OCI-LY1 (cell line): ENCODE data around the gene ETFB.

Experiments used
- EZH2 ChIP-seq: fragments of 200-600 bp; sonication (generic), shearing (Covaris generic); IDR thresholded peaks from 2 replicates; pipeline ENCODE4 v1.8.0; 2017; ENCODE audit warnings: borderline replicate concordance, mixed run types, mild to moderate bottlenecking, antibody characterized with exemption, low read length, moderate library complexity, mixed read lengths
- TF ChIP-seq, protein P1 (sequence below): fragments of 200-600 bp; sonication (generic), shearing (Covaris generic); IDR thresholded peaks from 2 replicates; pipeline ENCODE4 v1.5.1; 2017; ENCODE audit warnings: mild to moderate bottlenecking, antibody characterized with exemption, low read length, moderate library complexity, mixed read lengths

DNA sequence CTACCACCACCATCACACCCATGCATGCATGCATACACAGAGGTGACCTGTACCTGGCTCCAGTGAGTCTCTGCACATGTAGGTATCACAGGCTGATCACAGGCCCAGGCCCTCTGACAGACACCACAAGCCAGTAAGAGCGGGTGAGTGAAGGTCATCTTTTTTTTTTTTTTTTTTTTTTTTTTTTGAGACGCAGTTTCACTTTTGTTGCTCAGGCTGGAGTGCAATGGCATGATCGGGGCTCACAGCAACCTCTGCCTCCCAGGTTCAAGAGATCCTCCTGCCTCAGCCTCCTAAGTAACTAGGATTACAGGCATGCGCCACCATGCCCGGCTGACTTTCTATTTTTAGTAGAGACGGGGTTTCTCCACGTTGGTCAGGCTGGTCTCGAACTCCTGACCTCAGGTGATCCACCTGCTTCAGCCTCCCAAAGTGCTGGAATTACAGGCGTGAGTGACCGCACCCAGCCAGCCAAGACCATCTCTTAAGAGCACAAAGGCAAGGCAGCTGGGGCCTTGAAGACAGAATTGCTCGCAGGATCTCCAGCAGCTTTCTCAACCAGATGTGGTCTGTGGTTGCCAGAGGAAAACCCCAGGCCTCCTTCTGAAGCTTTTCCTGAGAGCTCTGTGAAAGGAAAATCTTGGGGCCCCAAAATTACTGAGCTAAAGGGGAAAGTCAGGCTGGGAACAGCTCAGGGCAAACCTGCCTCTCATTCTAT is 9.5 kb upstream of the ETFB start:
- TF ChIP-seq, protein P1, sequence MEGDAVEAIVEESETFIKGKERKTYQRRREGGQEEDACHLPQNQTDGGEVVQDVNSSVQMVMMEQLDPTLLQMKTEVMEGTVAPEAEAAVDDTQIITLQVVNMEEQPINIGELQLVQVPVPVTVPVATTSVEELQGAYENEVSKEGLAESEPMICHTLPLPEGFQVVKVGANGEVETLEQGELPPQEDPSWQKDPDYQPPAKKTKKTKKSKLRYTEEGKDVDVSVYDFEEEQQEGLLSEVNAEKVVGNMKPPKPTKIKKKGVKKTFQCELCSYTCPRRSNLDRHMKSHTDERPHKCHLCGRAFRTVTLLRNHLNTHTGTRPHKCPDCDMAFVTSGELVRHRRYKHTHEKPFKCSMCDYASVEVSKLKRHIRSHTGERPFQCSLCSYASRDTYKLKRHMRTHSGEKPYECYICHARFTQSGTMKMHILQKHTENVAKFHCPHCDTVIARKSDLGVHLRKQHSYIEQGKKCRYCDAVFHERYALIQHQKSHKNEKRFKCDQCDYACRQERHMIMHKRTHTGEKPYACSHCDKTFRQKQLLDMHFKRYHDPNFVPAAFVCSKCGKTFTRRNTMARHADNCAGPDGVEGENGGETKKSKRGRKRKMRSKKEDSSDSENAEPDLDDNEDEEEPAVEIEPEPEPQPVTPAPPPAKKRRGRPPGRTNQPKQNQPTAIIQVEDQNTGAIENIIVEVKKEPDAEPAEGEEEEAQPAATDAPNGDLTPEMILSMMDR, result no peak
- no peak for TF ChIP-seq EZH2
